NK-92 (cell line): ENCODE results near the gene DHRS9.
"Not testable (repeated sequence)": the region's sequence is repeated elsewhere in the genome, so short reads cannot be mapped to it uniquely, and the experiment has no call there.

Experiments
- DNase-seq: peaks from one replicate; lab custom pipeline; 2025; ENCODE audit not compliant: unreplicated experiment; lab: John Stamatoyannopoulos, UW

The DHRS9 gene

DNA sequence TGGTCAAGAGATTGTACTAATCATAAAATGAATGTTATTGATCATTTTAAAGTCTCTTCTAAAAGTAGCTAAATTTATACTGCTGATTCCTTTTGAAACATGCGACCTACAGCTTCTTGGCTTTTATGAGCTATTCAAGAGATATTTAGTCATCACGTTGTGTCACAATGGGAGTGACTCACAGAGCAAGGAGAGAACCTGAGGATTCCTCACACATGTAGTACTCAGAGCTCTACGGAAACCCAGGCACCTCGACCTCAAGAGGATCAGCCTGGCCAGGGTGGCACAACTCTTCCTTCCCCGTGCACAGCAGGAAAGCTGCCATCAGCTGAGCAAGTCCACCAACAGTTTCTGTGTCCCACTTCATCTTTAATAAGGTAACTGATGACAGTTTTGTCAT lies at the start of gene DHRS9:
Gene DHRS9, plus strand, starts transcription at position 223 of the 400 bp plus-strand sequence. CDS start 12,019 bp downstream, outside the sequence.
- no peak for DNase-seq

DNA sequence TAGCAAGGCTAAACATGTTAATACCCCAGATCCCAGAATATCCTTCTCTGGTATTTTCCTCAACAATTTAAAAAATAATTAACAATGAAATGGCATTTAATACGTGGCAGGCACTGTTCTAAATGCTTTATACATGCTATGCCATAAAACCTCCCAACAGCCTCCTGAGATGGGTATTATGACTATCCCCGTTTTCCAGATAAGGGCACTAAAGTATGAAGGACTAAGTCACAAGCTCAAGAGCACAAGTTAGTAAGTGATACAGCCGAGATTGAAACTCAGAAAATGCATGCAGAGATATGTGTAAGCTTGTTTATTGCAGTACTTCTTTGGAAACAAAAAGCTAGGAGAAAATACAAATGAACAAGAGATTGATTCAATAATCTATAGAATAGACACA lies 46.2 kb upstream of the DHRS9 start:
- no peak for DNase-seq

DNA sequence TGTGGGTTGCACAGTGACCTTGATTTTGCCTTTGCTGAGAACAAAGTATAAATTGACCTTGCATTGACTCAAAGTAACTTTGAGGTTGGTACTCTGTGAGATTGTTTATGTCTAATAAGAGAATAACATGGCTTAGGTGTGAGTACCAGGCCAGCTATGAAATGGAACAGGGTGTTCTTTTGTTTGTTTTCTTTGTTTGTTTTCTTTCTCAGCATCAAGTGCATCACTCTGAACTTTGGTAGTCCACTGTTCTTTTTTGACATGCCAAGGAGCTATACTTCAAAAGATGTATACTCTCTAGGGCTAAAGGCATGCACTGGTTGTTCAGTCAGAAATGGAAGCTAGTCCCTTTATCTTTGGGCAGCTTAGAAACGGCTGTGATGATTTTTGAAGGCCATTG lies 43.3 kb upstream of the DHRS9 start:
- no peak for DNase-seq

DNA sequence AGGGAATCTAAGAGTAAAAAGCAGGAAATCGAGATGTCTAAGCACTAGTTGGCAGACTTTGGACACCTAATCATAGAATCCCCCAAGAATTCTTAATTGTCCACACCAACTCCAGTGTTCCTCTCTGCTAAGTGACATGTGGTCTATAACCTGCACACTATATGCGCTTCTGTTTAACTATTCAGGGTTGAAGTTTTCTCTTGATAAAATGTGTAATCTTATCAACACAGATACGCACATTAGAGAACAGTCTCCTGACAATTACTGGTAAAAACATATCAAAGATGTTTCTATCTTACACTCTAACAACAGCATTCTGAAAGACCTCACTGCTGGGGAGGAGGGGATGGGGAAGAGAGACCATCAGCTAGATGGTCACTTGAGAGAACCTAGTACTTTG lies 42.1 kb upstream of the DHRS9 start:
- DNase-seq = no peak

DNA sequence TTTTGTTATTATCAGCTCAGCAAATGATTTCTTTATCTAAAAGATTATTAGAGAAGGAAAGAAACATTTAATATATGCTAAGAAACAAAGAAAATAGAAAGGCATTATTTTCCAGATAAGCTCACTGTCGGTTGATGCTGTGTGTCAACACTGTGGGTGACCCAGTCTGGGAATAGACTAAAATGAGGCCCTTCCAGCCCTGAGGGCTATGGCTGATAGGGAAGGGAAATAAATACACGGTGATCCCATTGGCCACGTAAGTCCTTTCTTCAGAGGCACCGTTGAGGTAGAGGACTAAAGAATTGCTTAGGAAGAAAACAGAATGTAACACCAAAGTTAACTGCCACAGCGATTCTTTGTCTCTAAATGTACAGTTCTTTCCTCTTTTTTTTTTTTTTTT lies 40.0 kb upstream of the DHRS9 start:
- DNase-seq = no peak

DNA sequence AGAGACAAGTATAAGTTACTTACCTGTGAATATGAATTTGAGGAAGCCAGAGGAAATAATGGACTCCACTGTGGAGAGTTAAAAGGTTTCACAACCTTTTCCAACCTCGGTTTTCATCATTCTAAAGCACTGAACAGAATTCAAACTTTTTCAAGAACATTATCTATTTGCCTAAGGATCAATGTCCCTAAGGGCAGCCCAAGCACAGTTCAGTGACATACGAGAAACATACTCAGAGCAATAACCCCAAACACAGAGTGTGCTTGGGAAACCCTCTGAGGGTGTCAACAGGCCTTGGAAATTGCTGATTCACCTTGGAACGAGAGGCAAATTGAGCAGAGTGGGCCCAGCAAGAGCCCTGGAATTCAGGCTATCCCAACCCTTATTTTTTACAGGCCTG lies 38.2 kb upstream of the DHRS9 start, which contains the start of gene ABCB11:
Gene ABCB11, minus strand, starts transcription at position 123 of the 400 bp plus-strand sequence. CDS start 13,199 bp downstream, outside the sequence.
- no peak for DNase-seq

DNA sequence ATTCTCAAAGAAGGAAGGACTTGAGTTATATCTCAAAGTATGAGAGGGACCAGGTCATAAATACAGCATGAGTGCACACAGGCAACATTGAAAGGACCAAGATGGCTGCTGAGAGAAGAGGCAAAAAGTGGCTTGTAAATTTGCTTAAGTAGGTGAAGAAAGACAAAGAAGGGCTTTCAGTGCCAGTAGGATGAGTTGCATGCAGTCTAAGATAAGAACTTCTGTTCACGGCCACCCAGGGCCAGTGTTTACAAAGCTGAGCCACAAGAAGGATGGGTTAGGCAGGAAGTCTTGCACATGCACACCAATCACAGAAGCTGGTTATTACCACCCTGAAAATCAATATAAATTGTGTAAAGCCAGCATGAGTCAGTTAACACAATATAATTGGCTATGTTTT lies 35.1 kb upstream of the DHRS9 start:
- no peak for DNase-seq

DNA sequence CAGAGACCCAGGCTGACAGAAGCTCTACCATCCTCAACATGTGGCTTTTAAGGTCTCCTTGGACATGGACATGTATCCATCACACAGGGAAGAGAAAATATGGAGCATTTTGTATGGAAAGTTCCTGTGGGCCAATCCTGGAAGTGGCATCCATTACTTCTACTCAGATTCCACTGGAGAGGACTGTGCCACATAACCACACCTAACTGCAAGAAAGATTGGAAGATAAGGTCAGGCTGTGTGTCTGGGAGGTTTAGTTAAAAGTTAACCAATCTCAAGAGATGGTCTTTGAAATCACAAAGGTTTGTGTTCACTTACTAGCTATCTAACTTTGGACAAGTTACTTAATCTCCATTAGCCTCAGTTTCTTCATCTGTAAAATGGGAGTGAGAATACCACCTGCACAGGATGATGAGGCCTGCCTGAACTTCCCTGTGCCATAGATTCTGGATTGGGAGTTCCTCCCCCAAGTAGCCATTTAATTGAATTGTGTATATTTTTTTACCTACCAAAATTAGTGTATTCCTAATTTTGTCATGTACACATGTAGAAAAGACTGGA lies 34.3 kb upstream of the DHRS9 start:
- no peak for DNase-seq

DNA sequence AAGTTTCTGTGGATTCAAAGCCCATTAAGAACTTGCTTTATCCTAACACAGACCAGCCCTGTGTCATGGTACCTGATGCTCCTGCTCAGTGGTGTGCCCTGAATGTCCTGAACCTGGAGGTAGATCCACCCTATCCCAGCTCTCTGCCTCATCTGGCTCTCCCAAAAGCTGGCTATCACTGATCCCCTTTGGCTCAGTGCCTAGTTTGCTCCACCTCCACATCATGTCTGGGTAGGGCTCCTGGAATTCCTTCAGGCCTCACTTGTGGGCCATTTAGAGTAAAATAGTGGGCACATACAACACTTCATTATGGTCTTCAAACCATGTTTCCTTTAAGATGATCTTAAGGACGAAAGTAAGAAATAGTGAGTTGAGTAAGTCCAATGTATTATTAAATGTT lies 33.5 kb upstream of the DHRS9 start:
- DNase-seq = no peak

DNA sequence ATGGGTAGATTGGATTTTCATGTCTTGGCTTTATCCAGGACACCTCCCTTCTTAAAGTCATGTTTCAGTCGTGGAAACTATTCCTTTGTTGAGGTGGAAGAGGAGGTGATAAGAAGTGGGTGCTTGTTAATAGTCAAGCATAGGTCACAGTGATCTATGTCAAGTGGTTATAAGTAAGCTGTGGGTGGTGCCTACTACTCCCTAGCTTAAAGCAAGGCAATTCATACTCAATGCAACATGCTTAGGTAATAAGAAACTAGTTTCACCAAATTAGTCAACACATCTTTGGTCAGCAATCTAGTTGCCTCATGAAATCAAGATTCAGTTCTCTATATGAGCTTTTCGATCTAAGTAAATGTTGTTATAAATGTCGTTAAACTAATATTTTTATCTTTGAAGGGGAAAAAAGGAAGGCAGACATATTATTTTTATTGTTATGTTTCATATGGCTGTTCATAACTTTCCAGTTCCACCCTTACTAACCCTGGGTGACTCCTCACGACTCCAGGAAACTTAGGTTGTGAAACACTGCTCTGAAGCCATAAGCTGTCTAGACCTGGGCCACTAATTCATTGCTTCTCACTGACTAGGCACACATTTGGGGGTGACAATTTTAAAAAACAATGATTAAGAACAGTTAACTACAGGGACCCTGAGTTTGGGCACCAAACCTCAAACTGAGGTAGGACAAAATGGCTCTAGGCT lies 32.5 kb upstream of the DHRS9 start:
- no peak for DNase-seq

DNA sequence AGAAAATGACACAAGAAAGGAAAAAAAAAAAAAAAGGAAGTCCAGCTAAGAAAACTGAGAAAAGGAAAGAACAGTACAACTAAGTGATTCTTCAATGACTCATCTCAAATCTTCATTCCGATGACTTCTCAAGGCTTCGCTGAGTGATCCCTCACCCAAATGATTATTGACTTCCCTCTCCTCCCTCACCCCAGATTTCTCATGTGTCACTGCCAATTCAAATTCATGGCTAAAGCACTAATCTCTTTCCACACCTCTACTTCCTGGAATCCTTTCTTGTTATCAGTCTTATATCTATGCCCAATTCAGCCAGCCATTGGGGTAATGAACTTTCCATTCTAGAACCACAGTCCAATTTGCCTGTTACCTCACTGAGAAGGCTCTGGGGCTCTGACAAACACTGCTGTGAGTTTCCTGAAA lies 31.0 kb upstream of the DHRS9 start:
- DNase-seq = no peak

DNA sequence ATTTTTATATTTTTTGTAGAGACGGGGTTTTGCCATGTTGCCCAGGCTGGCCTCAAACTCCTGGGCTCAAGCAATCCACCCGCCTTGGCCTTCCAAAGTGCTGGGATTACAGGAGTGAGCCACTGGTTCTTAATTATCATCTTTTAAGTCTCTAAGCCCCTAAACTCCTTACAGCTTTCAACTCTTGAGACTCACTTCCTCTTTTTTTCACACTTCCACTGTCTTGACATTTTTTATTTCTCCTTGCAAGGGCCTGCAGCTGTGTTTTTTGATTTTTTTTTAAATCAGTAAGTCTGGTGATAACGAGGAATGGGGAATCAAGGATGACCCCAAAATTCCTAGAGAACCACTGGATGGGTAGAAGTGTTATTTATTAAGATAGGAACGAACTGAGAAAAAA lies 29.7 kb upstream of the DHRS9 start:
- no peak for DNase-seq

DNA sequence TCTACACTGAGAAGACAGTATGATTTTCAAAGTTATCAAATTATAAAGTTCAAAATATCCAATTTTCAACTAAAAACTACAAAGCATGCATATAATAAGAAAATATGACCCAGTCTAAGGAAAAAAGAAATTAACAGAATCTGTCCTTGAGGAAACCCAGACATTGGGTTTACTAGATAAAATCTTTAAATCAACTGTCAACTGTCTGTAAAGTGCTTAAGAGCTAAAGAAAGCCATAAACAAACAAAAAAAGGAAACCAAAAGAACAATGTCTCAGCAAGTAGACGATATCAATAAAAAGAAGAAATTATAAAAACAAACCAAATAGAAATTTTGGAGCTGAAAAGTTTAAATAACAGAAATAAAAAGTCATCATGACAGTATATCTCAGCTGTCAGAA lies 27.8 kb upstream of the DHRS9 start:
- no peak for DNase-seq

DNA sequence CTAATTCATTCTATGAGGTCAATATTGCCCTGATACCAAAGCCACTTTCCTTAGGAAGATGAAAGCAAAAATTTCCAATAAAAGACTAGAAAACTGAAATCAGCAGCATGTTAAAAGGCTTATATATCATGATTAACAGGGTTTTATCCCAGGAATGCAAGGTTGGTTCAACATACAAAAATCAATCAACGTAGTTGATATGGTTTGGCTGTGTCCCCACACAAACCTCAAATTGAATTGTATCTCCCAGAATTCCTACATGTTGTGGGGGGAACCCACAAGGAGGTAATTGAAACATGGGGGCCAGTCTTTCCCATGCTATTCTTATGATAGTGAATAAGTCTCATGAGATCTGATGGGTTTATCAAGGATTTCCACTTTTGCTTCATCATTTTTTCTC lies 26.5 kb upstream of the DHRS9 start:
- DNase-seq = no peak

DNA sequence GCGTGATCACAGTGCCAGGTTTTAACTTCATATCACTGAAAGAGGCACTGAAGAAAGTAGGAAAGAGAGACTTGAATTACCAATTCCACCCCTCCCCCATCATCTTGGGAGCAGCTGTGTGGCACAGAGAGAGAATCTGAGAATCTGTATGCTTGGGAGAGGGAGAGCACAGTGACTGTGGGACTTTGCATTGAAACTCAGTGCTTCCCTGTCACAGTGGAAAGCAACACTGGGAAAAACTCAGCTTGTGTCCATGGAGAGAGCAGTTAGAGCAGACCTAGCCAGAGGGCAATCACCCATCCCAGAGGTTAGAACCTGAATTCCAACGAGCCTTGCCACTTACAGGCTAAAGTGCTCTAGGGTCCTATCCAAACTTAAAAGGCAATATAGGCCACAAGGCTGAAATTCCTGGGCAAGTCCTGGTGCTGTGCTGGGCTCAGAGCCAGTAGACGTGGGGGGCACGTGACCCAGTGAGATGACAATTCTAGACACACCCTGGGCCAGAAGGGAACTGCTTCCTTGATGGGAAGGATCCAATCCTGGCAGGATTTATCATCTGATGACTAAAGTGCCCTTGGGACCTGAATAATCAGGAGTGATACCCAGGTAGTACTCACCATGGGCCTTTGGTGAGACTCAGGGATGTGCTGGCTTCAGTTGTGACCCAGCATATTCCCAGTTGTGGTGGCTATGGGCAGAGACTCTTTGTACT lies 22.8 kb upstream of the DHRS9 start:
- DNase-seq = no peak

DNA sequence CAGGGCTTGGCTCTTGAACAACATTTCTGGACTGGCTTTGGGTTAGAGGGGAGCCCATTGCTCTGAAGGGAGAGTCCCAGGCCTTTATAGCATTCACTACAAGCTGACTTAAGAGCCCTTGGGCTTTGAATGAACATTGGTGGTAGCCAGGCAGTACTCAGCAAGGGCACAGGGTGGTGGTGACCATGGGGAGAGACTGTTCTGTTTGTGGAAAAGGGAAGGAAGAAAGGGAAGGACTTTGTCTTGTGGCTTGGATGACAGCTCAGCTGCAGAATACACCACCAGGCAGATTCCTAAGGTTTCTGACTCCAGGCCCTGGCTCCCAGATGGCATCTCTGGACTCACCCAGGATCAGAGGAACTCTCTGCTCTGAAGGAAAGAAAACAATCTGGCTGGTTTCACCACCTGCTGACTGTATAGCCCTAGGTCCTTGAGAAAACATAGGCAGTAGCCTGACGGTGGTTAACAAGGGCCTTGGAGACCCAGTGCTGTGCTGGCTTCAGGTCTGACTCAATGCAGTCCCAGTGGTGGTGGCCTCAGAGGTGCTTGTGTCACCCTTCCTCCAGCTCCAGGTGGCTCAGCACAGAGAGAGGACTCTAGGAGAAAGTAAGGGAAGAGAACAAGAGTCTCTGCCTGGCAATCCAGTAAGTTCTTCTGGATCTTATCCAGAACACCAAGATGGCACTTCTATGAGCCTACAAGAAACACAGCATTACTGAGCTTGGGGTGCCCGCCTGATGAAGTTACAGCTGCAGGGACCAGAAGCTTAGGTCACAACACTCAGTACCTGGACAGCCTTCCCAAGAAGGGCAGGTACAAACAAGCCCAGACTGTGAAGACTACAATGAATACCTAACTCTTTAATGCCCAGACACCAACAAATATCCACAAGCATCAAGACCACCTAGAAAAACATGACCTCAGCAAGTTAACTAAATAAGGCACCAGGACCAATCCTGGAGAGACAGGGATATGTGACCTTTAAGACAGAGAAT lies 21.8 kb upstream of the DHRS9 start:
- DNase-seq = no peak

DNA sequence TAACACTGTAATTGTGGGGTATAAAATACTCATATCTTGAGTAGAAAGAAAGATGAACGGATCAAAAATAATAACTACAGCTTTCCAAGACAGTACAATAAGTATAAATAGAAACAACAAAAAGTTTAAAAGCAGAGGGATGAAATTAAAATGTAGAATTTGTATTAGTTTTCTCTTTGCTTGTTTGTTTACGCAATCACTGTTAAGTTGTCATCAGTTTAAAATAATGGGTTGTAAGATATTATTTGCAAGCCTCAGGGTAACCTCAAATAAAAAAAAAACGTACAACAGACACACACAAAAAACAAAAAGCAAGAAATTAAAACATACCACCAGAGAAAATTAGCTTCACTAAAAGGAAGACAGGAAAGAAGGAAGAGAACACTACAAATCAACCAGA lies 20.2 kb upstream of the DHRS9 start:
- DNase-seq = no peak

DNA sequence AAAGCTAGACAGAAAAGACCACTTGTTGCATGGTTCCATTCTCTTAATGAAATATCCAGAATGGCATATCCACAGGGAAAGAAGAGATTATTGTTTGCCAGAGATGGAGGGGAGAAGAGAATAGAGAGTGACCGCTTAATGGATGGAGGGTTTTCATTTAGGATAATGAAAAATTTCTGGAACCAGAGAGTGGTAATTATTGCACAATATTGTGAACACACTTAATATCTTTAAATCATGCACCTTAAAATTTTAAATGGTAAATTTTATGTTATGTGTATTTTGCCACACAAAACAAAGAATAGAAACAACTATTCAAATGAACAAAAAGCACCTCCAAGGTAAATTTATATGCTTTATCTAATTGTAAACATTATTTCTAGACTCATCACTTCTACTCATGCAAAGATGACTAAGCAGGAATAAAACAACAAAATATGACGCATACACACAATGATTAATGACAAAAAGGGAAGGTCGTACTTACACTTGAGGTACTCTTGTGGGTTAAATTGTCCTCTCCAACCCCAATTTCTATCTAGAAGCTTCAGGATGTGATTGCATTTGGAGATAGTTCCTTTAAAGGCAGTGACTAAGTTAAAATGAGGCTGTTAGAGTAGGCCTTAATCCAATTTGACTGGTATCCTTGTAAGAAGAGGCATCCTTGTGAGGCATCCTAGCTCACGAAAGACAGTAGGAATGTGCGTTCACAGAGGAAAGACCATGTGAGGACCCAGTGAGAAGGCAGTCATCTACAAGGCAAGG lies 18.7 kb upstream of the DHRS9 start:
- no peak for DNase-seq

DNA sequence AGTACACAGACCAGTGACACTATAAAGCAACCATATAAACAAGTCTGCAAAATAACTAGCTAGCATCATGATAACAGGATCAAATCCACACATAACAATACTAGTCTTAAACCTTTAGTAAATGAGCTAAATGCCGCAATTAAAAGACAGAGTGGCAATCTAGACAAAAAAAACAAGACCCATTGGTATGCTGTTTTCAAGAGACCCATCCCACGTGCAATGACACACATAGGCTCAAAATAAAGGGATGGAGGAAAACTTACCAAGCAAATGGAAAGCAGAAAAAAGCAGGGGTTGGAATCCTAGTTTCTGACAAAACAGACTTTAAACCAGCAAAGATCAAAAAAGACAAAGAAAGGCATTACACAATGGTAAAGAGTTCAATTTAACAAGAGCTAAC lies 14.8 kb upstream of the DHRS9 start:
- not testable (repeated sequence) for DNase-seq

DNA sequence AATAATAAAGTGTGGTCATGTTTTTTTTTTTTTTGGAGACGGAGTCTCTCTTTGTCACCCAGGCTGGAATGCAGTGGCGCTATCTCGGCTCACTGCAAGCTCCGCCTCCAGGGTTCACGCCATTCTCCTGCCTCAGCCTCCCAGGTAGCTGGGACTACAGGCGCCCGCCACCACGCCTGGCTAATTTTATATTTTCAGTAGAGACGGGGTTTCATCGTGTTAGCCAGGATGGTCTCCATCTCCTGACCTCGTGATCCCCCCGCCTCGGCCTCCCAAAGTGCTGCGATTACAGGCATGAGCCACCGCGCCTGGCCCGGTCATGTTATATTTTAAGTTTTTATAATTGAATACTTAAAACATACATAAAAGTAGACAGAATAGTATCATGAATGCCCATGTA lies 5.2 kb upstream of the DHRS9 start:
- DNase-seq = not testable (repeated sequence)
